GM19372 (cell line): ENCODE results near the gene SGPL1.

Experiments
- ATAC-seq: cut with Tn5 transposase; IDR thresholded peaks from one replicate; pipeline ENCODE4 v1.9.1; 2021; ENCODE audit warnings: mild to moderate bottlenecking, low read depth, moderate library complexity; ENCODE audit not compliant: unreplicated experiment

The SGPL1 gene

DNA sequence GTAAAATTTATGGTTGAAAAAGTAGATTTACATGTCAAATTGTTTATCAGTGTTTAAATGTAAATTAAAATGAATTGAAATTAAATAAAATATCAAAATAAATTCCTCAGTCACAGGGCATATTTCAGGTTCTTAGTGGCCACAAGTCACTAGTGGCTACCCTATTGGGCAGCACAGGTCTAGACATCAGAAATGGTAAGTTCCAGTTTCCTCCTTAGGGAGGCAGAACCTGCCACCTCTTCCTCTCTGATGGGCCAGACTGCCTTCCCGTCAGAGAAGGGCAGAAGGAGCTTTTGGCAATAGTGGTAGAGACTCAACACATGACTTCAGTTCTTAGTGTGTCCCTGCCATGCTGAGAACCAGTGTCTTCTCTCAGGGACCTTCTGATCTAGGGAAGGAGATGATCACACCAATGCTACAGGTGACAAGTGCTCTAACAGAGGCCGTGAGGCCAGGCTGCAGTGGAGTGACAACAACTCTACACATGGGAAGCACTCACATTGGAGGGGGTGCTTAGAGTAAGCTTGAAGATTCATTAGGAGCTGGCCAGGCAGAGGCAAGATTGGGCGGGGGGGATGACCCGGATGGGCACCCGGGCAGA lies 87.0 kb downstream of the SGPL1 start:
- no peak for ATAC-seq

GRCh38 chr10:70903262-70903921 lies 87.6 kb downstream of the SGPL1 start:
- ATAC-seq, result no peak

DNA sequence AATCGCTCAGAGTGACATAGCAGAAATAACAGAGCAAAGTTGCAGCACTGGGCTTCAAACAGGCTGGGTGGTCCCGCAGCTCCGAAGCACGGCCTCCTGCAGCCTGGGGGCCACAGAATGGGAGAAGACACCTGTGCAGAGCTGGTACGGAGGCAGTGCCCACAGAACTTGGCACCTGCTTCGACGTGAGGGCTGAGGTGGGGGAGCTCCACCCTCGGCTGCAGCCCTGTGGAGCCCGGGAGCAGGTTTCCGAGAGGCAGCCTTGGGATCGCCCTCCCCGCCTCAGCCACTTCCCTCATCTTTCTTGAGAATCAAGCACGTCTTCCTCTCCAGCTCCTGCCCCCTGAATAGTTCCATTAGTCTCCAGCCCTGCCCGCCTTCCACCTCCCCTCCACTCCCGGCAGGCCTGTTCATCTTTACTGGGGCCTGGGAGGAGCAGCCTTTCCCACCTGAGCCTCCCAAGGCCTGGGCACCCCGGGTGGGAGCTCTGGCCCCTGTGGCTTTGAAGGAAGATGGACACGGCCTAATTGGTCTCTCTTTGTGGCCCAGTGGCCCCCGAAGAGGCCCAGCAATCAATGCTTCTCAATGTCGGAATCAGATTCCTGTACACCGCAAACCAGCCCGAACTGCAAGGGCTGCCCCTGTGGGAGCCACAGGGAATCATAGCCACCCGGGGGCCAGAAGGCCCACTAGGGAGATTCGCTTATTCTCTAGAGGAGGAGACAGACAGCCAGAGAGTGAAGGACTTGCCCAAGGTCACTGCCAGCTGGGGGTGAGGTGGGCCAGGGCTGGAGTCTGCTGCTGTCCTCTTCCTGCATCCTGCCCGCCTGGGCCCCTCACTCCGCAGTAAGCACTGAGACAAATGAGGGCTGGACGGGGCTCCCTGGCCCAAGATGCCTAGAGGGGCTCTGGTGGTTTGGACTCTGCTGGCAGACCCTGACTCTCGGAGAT lies 89.6 kb downstream of the SGPL1 start:
- no peak for ATAC-seq

DNA sequence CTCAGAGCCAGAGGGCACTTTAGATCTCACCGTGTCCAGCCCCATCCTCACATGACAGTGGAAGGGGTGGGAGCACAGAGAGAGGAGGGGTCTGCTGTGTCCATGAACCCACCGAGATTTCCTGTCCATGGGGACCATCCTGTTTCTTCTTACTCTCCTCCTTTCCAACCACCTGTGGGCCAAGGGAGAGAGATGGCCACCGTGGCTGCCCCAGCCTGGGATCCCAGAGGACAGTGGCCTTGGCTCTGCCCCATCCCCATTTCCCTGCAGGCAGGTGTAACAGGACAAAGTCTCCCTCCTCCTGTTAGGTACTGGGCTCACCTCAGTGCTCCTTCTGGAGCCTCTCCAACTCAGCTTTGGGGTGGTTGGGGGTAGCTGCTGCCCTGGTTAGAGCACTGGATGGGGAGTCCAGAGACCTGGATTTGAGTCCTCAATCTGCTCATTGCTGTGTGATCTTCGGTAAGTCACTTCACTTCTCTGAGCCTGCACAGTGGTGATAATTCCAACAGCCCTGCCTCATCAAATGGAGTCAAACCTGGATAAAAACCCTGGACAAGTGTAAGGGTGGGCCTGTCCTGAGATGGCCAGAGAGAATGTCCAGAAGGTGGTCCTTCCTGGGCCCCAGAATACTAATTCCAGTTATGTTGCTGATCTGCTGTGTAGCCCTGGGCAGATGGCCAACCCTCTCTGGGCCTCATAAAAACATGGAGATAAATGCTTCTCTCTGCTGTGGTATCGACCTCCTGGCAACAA lies 90.5 kb downstream of the SGPL1 start:
- no peak for ATAC-seq

DNA sequence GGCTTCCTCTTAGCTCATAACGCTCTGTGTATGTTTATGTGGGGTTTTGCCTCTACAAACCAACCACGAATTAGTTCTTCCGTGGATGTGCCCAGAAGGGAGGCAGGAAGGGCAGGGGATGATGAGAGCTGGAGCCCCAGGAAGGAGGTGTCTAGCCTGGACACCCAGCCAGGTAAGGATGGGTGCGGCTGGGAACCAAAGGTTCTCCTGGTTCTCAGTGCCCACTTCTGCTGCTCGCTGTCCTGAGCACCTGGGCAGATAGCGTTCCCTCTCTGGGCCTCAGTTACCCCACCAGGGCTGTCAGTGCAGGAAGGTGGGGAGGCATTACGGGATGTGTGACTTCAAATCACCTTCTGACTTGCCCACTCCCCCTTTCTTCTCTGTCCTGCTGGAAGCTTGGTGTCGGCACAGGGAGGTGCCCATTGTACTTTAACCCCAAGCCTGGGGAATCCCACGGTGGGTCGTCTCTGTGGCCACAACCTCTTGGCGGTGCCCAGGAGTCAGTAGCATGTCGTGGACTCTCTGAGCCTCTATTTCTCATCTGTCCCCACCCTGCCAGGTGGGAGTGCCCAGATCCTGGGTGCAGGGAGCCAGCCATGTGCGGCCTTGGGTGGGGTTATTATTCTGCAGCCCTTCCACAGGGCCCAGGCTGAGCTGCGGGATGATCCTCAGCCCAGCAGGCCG lies 91.3 kb downstream of the SGPL1 start:
- ATAC-seq, result no peak

GRCh38 chr10:70907637-70908405 lies 92.1 kb downstream of the SGPL1 start:
- ATAC-seq, result no peak

DNA sequence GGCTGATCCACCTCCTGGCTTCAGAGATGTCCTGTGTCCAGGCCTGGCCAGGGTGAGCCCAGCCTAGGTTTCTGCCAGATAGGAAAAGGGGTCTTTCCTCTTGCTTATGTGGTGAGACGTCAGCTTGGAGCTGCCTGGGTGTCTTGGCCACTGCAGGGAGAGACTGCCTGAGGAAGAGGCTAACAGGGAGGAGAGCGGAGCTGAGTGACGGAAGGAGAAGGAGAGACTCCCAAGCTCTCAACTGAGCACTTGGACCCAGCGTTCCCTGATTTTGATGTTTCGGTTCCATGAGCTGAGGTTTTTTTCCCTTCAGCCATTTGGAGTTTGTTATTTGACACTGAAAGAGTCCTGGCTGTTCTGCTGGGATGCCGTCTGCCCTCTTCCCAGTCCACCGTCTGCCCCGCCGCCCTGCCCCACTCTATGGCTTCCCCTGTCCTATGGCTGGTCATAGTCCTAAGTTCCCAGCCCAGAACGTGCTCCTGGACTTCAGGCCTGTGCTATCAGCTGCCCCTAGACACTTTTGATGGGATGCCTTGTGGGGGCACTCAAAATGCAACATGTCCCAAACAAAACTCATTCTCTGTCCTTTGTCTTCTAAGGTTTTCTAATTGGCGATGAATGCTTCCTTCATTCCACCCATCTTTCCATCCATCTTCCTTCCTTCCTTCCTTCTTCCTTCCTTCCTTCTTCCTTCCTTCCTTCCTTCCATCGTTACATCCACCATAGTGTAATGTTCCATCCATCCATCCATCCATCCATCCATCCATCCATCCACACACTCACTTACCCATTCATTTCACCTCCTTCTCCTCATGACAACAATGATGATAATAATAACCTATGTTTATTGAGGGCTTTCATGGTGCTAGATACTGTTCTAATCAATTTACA lies 92.9 kb downstream of the SGPL1 start:
- no peak for ATAC-seq

- ATAC-seq, result no peak
Measured at GRCh38 chr10:70909326-70909935, 93.7 kb downstream of the SGPL1 start.

DNA sequence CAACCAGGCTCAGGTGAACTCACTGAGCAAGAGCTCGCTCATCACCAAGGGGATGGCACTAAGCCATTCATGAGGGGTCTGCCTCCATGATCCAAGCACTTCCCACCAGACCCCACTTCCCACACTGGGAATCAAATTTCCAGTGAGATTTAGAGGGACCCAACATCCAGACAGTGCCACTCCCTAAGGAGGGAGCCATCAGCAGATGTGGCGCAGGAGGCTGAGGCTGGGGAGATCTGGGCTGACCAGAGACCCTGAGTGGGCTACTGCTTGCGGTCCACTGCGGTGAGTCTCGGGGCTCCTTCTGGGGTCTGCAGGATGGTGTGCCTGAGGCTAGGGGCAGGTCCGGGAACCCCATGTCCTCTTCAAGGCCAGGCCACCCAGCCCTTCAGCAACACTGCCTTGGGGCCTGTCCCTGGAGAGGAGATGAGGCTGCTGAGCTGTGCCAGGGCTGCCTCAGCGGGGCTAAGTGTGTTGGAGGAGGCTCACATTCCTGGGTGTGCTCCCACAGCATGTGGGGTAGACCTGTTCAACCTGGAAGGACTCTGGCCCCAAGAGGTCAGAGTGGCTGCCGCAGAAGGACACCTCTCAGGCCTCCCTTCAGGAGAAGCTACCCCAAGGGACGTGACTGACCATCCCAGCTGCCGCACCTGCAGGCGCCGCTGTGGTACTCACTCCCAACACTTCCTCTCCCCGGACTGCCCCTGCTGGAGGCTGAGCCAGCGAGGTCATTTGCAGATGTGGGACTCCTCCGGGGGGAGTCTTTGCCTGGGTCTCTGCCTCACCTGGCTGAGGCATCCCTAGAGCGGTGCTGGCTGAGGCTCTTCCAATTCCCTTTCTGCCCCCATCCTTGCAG lies 95.0 kb downstream of the SGPL1 start:
- no peak for ATAC-seq

DNA sequence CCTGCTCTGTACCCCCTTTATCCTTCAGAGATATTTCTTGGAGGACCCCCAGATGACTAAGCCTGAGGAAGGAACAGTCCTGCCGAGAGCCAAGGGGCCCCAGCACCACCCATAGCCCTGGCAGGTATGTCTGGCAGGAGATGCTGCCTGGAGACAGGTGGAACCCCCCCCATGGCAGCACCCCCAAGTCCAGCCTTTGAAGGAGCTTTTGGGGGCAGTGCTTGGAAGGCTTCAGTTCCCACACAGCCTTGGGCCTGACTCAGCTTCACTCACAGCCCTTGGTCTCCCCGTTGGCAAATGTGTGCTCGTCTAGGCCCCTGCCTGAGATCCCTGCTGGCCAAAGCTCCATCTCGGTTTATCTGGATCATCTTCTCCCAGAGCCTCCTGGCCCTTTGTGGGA lies 95.6 kb downstream of the SGPL1 start:
- no peak for ATAC-seq

DNA sequence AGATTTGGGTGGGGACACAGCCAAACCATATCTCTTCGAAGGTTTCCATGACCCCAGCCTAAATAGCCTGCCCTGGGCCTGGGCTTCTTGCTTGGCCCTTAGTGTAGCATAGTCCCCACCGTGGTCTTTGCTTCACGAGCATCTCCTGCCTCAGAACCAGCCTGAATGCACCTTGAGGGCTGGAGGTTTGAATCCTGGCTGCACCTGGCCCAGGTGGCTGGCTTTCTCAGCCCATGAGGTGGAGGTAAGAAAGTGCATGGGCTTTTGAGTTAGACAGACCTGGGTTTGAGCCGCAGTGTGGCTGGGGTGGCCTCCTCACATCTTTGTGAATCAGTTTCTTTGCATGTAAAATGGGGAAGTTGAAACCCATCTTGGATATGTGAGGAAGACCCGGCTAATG lies 96.8 kb downstream of the SGPL1 start:
- ATAC-seq, result no peak

GRCh38 chr10:70913191-70913892 lies 97.6 kb downstream of the SGPL1 start:
- ATAC-seq, result no peak

DNA sequence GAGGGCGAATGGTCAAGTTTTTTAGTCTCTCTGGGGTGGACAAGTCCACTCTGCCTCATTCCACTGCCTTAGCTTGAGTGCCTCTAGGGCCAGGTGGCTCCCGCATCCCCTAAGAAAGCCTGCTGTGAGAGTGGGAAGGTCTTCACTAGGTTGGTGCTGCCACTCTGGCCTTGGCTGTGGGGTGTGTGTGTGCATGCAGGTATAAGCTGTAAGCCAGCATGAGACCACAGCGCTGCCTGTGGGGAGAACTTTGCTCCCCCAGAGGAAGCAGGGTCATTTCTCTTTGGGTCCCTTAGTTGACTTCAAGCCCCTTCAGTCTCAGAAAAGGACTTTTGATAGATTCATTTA lies 98.1 kb downstream of the SGPL1 start:
- ATAC-seq, result no peak

DNA sequence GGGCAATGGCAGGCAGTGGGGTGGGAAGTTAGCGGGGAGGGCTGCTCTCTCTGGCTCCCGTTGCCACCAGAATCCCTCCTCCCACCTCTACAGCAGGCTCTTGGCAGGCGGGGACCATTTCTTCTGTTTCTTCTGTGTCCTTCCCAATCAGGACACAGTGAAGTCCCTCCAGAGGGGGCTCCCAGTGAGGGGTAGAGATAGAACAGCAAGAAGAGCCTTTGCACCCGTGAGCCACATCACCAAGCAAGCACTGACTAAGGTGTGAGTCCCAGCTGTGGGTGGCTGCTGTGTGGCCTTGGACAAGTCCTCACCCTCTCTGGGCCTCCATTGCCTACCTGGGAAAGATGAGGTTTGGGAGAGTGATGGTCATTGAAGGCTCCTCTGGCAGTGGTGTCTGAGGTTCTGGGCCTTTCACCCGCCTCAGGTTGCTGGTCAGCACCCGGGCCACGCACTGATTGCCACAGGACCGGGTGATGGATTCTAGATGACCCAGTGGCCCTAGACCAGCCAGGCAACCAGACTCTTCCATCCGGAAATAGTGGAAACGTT lies 98.6 kb downstream of the SGPL1 start:
- no peak for ATAC-seq

DNA sequence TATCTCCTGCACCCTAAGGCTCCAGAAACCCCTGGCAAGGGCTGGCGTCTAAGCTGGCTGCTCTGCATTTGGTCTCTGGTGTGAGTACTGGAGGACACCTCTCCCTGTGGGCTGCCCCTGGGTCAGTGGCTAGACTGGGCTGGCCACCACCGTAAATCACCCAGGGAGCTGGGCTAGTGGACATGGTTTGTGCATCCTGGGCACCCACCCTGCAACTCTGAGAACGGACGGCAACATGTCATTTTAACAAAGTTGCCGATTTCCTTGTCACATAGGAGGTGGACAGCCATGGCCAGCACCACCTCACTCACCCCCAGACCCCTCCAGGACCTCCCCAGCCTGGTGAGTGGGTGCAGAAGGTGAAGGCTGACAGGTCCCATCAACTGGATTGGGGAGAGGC lies 99.5 kb downstream of the SGPL1 start:
- ATAC-seq, result no peak

DNA sequence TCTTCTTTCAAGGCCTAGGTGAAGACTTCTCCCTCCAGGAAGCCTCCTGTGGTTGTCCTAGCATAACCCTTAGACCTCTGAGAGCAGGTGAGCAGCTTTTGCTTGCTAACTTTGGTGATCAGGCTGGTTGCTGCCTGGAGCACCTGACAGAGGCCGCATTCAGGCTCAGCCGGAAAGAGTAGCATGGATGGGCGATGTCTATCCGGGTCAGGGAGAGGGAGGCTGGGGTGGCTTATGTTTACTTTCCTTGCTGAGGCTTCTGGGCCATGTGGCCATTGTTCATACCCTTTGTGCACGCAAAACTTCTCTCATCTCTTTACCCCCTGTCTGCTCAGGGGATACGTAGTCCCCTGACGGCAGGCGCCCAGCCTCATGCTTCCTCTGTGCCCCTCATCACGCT lies 100.1 kb downstream of the SGPL1 start:
- ATAC-seq, result no peak
